ENCODE measurements around the gene OXER1.

GRCh38 chr2:42767080-42767898 lies 3.4 kb upstream of the OXER1 start:
- TF ChIP-seq CTCF (IDR thresholded peaks at IDR 0.05; ENCODE audit: low read depth, low read length) (no peak), EZH2phosphoT487 (IDR thresholded peaks at IDR 0.05; ENCODE audit: low read depth) (no peak)

All from OCI-LY3 (cell line).